GM10248 (cell line): ENCODE measurements around the gene PTPRN2.

Source experiments
- CTCF ChIA-PET: fragments of 300-600 bp; sonication (Branson Sonifier 250); formaldehyde crosslinking; extraction: SDS; loops from one replicate; lab custom pipeline; 2021; ENCODE audit warnings: antibody characterized with exemption; lab: Yijun Ruan, JAX
- POLR2A ChIA-PET: fragments of 350-650 bp; sonication (Branson Sonifier 250); formaldehyde crosslinking; extraction: SDS; loops from one replicate; lab custom pipeline; 2020; ENCODE audit warnings: antibody characterized with exemption; lab: Yijun Ruan, JAX
- DNase-seq: peaks from one replicate; pipeline ENCODE4 v3.0.0; 2012; ENCODE audit errors: extremely low spot score
- TF ChIP-seq, protein P1 (sequence below): IDR thresholded peaks from 2 replicates; pipeline ENCODE4 v1.5.1; 2012; ENCODE audit warnings: mild to moderate bottlenecking, low read depth; ENCODE audit errors: extremely low read depth, missing control alignments, control extremely low read depth

Gene PTPRN2

DNA sequence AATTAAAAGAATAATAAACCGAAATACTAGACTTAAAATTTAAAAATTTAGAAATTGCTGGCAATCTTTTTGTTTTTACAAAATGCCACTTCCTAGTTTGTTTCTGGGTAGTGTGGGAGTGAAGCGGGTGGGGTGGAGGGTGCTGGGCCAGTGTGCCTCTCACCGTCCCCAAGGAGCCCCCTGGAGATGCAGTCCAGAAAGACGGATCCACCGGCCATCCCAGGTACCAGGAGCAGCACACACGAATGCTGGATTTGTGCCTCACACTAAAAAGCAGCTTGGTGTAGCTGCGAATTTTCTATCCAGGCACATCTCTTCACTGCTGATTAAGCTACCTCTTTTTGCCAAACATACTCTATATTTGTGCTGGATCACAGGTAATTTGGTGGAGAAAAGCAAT is 632.7 kb downstream of the PTPRN2 start:
- ChIA-PET CTCF (no interaction called here), POLR2A (no interaction called here)
- TF ChIP-seq, protein P1, sequence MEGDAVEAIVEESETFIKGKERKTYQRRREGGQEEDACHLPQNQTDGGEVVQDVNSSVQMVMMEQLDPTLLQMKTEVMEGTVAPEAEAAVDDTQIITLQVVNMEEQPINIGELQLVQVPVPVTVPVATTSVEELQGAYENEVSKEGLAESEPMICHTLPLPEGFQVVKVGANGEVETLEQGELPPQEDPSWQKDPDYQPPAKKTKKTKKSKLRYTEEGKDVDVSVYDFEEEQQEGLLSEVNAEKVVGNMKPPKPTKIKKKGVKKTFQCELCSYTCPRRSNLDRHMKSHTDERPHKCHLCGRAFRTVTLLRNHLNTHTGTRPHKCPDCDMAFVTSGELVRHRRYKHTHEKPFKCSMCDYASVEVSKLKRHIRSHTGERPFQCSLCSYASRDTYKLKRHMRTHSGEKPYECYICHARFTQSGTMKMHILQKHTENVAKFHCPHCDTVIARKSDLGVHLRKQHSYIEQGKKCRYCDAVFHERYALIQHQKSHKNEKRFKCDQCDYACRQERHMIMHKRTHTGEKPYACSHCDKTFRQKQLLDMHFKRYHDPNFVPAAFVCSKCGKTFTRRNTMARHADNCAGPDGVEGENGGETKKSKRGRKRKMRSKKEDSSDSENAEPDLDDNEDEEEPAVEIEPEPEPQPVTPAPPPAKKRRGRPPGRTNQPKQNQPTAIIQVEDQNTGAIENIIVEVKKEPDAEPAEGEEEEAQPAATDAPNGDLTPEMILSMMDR, result no peak

DNA sequence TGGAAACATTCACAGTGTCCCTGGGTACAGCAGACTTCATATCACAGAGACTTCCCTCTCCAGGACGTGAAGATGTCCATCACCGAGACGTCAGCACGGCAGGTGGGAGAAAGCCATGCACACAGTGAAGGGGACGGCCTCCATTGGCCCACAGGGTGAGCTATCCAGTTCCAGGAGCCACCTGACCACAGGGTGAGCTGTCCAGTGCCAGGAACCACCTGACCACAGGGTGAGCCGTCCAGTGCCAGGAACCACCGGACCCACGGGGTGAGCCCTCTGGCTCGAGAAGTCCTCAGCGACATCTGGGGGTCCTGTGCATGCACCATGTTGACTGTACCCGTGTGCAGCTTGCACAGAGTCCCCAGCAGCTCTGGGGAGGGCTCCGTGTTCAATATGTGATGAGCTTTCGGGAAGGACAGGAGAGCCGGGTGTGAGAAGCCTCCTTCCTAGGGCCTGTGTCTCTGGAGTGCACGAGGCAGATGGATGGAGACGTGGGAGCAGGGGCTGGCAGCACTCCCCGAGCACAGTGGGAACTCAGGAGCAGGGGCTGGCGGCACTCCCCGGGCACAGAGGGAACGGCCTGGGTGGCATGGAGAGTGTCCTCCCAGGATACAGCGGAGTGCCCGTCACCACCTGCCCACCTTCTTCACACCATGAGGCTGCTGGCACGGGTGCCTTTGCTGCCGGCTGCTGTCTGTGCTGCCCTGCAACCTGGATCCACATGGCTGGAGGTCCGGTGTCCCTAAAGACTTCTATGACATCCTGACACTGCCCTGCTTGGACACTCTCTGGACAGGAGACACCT is 634.6 kb downstream of the PTPRN2 start:
- POLR2A ChIA-PET, result no interaction called here
- CTCF ChIA-PET, result no interaction called here
- DNase-seq, result no peak
- TF ChIP-seq, protein P1, result no peak

More for the DNA sequence above, 632.7 kb downstream of the PTPRN2 start:
- no peak for DNase-seq

DNA sequence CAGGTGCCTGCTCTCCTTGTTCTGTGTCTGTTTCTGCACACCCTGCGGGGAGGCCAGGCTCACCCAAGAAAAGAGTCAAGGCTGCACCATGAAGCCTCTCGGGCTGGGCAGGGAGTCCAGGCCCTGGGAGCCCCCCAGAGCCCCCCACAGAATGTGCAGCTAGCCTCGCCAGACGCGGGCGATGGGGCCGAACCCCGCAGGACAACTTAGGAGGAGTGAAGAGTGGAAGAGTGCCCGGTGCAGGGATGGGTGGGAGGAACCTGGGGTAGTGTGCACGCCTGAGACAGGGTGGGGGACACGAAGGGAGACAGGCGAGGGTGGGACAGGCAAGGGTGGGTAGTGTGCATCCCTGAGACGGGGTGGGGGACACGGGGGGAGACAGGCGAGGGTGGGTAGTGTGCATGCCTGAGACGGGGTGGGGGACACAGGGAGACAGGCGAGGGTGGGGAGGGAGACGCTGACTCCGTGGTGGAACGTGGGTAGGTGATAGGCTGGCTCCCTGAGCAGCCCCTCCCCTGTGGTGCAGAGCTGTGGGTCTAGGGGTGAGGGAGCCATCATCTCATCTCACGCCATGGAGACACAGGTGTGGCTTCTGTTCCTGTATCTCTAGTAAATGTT is 635.5 kb downstream of the PTPRN2 start:
- ChIA-PET POLR2A (no interaction called here), CTCF (no interaction called here)
- no peak for DNase-seq
- TF ChIP-seq, protein P1, result no peak

DNA sequence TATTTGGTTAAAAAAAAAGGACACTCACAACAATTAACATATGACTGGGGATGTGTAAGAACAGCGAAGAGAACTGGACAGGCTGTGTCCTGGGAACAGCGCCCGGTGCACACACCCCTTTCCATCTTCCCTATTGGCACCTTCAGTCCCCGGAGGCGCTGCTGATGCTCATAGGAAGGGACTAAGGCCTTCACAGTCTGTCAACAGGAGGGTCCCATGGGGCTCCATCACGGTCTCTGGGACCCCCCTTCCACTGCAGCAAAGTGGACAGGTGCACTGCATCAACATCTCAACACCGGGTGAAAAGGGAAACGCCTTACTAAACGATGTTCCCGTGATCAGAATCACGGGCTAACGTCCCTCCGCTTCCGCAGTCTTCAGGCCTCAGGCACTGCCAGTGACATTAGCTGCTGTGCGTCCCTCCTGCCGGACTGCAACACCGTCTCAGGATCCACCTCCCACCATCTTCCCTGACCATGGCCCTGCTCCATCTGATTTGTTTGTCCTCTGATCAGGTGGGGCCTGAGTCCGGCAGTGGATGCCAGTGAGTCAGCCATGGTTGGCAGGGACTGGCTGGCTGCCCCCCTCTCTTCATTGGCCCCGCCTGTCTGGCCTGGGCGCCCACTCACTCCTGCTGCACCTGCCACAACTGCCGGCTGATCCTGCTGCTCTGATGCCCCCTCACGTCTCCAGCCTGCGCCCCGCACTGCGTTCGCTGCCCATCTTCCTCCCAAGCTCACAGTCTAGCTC is 636.1 kb downstream of the PTPRN2 start:
- POLR2A ChIA-PET, result no interaction called here
- DNase-seq, result no peak
- CTCF ChIA-PET, result no interaction called here
- TF ChIP-seq, protein P1, result no peak

DNA sequence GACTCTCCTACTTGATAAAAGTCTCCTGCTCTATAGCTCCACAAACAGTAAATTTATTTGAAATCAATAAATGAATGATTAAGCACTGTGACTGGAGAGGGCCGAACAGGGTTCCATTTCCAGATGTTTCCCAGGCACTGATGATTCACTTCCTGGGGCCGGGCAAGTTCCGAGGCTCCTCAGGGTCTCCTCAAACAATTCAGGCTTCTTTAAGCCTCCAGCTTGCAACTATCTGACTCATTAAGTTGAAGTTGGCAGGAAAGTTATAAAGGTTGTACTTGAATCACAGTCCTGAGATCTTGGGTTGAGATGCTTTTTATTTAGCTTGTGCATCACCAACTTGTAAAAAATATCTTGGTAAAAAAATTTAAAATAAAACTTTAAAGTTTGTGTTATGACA is 637.9 kb downstream of the PTPRN2 start:
- TF ChIP-seq, protein P1, result no peak
- CTCF ChIA-PET, result no interaction called here
- DNase-seq, result no peak
- POLR2A ChIA-PET, result no interaction called here

DNA sequence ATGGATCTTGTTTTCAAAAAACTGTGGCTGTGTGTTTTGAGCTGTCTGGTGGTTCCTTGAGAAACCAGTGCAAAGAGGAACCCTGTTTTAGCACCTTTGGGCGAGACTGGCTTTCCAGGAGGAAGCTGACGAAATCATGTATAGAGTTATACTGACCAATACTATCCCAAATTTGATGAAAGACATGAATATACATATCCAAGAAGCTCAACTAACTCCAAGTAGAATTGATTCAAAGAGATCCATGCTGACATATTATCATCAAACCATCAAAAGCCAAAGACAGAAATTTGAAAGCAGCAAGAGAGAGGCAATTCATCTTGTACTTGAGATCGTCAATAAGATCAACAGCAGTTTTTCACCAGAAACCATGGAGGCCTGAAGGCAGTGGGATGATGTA is 640.1 kb downstream of the PTPRN2 start:
- ChIA-PET CTCF (no interaction called here), POLR2A (no interaction called here)
- no peak for DNase-seq
- TF ChIP-seq, protein P1, result no peak
